Measurements from ENCODE around the gene CNST.
"Not testable (repeated sequence)": the region's sequence is repeated elsewhere in the genome, so short reads cannot be mapped to it uniquely, and the experiment has no call there.

Gene CNST

DNA sequence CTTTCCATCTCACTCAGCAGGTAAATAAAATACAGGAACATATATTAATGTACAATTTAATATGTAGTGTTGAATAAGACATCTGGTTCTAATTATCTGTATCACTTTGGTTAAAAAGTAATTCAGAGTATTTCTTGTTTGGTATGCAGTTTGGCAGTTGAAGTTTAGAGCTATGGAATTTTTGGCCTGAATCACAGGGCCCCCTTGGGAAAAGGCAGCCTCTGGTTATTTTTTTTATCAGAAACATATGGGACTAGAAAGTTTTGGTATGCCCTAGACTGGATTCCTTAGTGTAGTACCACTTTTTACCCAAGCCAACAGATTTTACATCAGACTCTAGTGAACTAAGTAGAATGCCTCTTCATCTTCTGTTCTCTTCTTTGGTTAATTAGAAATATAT lies 26.4 kb downstream of the CNST start:
- peaks cover 7 to 13% of the 10 kb centered on the region in 2 donors for H3K36me3 ChIP-seq (ENCODE audit: control insufficient read depth in 1 of 2, insufficient read depth in 2 of 2, low read length in 2 of 2)
- H3K4me3 ChIP-seq (ENCODE audit: low read depth in 1 of 2, low read length in 2 of 2), result no peak overlapping the region
- H3K27me3 ChIP-seq (ENCODE audit: control insufficient read depth in 1 of 2, insufficient read depth in 2 of 2, low read length in 2 of 2), result no peaks in the 10 kb centered on the region
- no peak overlapping the region for H3K9ac ChIP-seq (ENCODE audit: low read depth in 1 of 2, low read length in 2 of 2)
- H3K9me3 ChIP-seq (ENCODE audit: control insufficient read depth in 1 of 2, low read length in 2 of 2), result no peaks in the 10 kb centered on the region
- H3K27ac ChIP-seq (ENCODE audit: low read depth, low read length), result no peak overlapping the region
- H3K4me1 ChIP-seq (ENCODE audit: control insufficient read depth in 1 of 2, insufficient read depth in 2 of 2, low read length in 2 of 2), result peaks cover 5 to 14% of the 10 kb centered on the region in 2 donors

DNA sequence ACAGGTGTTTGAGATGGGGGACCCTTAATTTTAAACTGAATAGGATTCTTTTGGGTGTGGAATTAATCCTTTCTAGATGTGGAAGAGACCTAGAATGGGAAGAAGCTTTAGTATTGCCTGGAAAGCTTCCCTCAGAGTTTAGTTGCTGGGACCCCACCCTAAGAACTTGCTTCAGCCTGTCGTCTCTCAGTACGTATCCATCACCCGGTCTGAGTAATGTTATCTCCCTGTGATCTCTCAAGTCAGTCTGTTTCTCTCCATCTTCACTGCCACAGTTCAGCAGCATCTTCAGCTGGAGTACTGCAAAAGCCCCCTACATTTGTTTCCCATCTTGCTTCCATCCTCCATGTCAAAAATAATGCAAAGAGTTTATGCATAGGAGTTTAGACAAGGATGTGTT lies 28.9 kb downstream of the CNST start:
- Histone ChIP-seq H3K9me3 (ENCODE audit: control insufficient read depth in 1 of 2, low read length in 2 of 2) (no peaks in the 10 kb centered on the region), H3K27me3 (ENCODE audit: control insufficient read depth in 1 of 2, insufficient read depth in 2 of 2, low read length in 2 of 2) (no peaks in the 10 kb centered on the region), H3K9ac (ENCODE audit: low read depth in 1 of 2, low read length in 2 of 2) (no peak overlapping the region), H3K4me3 (ENCODE audit: low read depth in 1 of 2, low read length in 2 of 2) (no peak overlapping the region), H3K4me1 (ENCODE audit: control insufficient read depth in 1 of 2, insufficient read depth in 2 of 2, low read length in 2 of 2) (peaks cover 5 to 14% of the 10 kb centered on the region in 2 donors), H3K36me3 (ENCODE audit: control insufficient read depth in 1 of 2, insufficient read depth in 2 of 2, low read length in 2 of 2) (peaks cover 7 to 13% of the 10 kb centered on the region in 2 donors), H3K27ac (ENCODE audit: low read depth, low read length) (no peak overlapping the region)

GRCh38 chr1:246597340-246597739 lies 31.1 kb downstream of the CNST start:
- H3K27ac ChIP-seq (ENCODE audit: low read depth, low read length), result no peak overlapping the region
- H3K36me3 ChIP-seq (ENCODE audit: control insufficient read depth in 1 of 2, insufficient read depth in 2 of 2, low read length in 2 of 2), result peaks cover 0 to 5% of the 10 kb centered on the region in 2 donors
- no peak overlapping the region for H3K9ac ChIP-seq (ENCODE audit: low read depth in 1 of 2, low read length in 2 of 2)
- peaks cover 0 to 6% of the 10 kb centered on the region in 2 donors for H3K4me1 ChIP-seq (ENCODE audit: control insufficient read depth in 1 of 2, insufficient read depth in 2 of 2, low read length in 2 of 2)
- H3K27me3 ChIP-seq (ENCODE audit: control insufficient read depth in 1 of 2, insufficient read depth in 2 of 2, low read length in 2 of 2), result no peaks in the 10 kb centered on the region
- no peak overlapping the region for H3K4me3 ChIP-seq (ENCODE audit: low read depth in 1 of 2, low read length in 2 of 2)
- no peaks in the 10 kb centered on the region for H3K9me3 ChIP-seq (ENCODE audit: control insufficient read depth in 1 of 2, low read length in 2 of 2)

DNA sequence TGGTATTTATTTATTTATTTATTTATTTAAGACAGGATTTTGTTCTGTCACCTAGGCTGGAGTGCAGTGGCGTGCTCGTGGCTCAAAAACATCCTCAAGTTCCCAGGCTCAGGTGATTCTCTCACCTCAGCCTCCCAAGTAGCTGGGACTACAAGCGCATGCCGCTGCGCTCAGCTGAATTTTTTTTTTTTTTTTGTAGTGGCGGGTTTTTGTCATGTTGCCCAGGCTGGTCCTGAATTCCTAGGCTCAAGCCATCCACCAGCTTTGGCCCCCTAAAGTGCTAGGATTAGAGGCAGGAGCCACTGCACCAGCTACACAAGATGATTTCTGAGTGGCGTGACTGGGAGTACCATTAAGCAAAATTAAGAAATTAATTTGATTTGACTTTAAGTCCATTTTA lies 31.7 kb downstream of the CNST start:
- H3K4me3 ChIP-seq (ENCODE audit: low read depth in 1 of 2, low read length in 2 of 2), result no peak overlapping the region
- no peaks in the 10 kb centered on the region for H3K9me3 ChIP-seq (ENCODE audit: control insufficient read depth in 1 of 2, low read length in 2 of 2)
- no peak overlapping the region for H3K9ac ChIP-seq (ENCODE audit: low read depth in 1 of 2, low read length in 2 of 2)
- H3K36me3 ChIP-seq (ENCODE audit: control insufficient read depth in 1 of 2, insufficient read depth in 2 of 2, low read length in 2 of 2), result peaks cover 0 to 5% of the 10 kb centered on the region in 2 donors
- peaks cover 0 to 6% of the 10 kb centered on the region in 2 donors for H3K4me1 ChIP-seq (ENCODE audit: control insufficient read depth in 1 of 2, insufficient read depth in 2 of 2, low read length in 2 of 2)
- H3K27ac ChIP-seq (ENCODE audit: low read depth, low read length), result no peak overlapping the region
- H3K27me3 ChIP-seq (ENCODE audit: control insufficient read depth in 1 of 2, insufficient read depth in 2 of 2, low read length in 2 of 2), result no peaks in the 10 kb centered on the region

DNA sequence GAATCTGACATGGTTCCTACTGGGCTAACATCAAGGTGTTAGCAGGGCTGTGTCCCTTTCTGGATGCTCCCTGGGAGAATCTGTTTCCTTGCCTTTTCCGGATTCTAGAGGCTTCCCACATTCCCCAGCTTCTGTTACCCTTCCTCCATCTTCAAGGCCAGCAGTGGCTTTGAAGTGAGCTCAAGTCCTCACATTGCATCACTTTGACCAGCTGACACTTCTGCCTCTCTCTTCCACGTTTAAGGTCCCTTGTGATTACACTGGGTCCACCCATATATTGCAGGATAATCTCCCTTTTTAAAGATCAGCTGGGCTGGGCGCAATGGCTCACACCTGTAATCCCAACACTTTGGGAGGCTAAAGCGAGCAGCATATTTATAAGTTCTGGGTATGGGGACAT lies 33.1 kb downstream of the CNST start:
- no peaks in the 10 kb centered on the region for H3K27me3 ChIP-seq (ENCODE audit: control insufficient read depth in 1 of 2, insufficient read depth in 2 of 2, low read length in 2 of 2)
- H3K4me3 ChIP-seq (ENCODE audit: low read depth in 1 of 2, low read length in 2 of 2), result no peak overlapping the region
- no peak overlapping the region for H3K9ac ChIP-seq (ENCODE audit: low read depth in 1 of 2, low read length in 2 of 2)
- peaks cover 0 to 5% of the 10 kb centered on the region in 2 donors for H3K36me3 ChIP-seq (ENCODE audit: control insufficient read depth in 1 of 2, insufficient read depth in 2 of 2, low read length in 2 of 2)
- H3K27ac ChIP-seq (ENCODE audit: low read depth, low read length), result no peak overlapping the region
- no peaks in the 10 kb centered on the region for H3K9me3 ChIP-seq (ENCODE audit: control insufficient read depth in 1 of 2, low read length in 2 of 2)
- H3K4me1 ChIP-seq (ENCODE audit: control insufficient read depth in 1 of 2, insufficient read depth in 2 of 2, low read length in 2 of 2), result peaks cover 0 to 6% of the 10 kb centered on the region in 2 donors

GRCh38 chr1:246600579-246600978 lies 34.3 kb downstream of the CNST start:
- Histone ChIP-seq H3K4me1 (ENCODE audit: control insufficient read depth in 1 of 2, insufficient read depth in 2 of 2, low read length in 2 of 2) (peaks cover 0 to 6% of the 10 kb centered on the region in 2 donors), H3K27ac (ENCODE audit: low read depth, low read length) (no peak overlapping the region), H3K36me3 (ENCODE audit: control insufficient read depth in 1 of 2, insufficient read depth in 2 of 2, low read length in 2 of 2) (no peaks in the 10 kb centered on the region)

DNA sequence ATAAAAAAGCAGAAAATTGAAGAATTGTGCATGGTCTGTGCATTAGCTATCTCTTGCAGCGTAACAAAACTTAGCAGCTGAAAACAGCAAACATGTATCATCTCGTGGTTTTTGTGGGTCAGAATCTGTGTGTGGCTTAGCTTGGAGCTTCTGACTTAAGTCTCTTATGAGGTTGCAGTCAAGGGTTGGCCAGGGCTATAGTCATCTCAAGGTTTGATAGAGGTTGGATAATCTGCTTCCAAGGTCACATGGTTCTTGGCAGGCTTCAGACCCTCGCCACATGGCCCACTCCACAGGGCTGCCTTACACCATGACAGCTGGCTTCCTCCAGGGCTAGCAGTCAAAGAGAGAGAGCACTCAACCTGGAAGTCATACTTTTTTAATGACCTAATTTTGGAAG lies 35.9 kb downstream of the CNST start:
- H3K36me3 ChIP-seq (ENCODE audit: control insufficient read depth in 1 of 2, insufficient read depth in 2 of 2, low read length in 2 of 2), result no peaks in the 10 kb centered on the region
- no peaks in the 10 kb centered on the region for H3K27me3 ChIP-seq (ENCODE audit: control insufficient read depth in 1 of 2, insufficient read depth in 2 of 2, low read length in 2 of 2)
- H3K9me3 ChIP-seq (ENCODE audit: control insufficient read depth in 1 of 2, low read length in 2 of 2), result no peaks in the 10 kb centered on the region
- H3K4me3 ChIP-seq (ENCODE audit: low read depth in 1 of 2, low read length in 2 of 2), result no peak overlapping the region
- H3K4me1 ChIP-seq (ENCODE audit: control insufficient read depth in 1 of 2, insufficient read depth in 2 of 2, low read length in 2 of 2), result peaks cover 0 to 3% of the 10 kb centered on the region in 2 donors
- H3K27ac ChIP-seq (ENCODE audit: low read depth, low read length), result no peak overlapping the region
- no peak overlapping the region for H3K9ac ChIP-seq (ENCODE audit: low read depth in 1 of 2, low read length in 2 of 2)

More at GRCh38 chr1:246600579-246600978, 34.3 kb downstream of the CNST start:
- Histone ChIP-seq H3K4me3 (ENCODE audit: low read depth in 1 of 2, low read length in 2 of 2) (no peak overlapping the region), H3K9ac (ENCODE audit: low read depth in 1 of 2, low read length in 2 of 2) (no peak overlapping the region), H3K9me3 (ENCODE audit: control insufficient read depth in 1 of 2, low read length in 2 of 2) (no peaks in the 10 kb centered on the region), H3K27me3 (ENCODE audit: control insufficient read depth in 1 of 2, insufficient read depth in 2 of 2, low read length in 2 of 2) (no peaks in the 10 kb centered on the region)

DNA sequence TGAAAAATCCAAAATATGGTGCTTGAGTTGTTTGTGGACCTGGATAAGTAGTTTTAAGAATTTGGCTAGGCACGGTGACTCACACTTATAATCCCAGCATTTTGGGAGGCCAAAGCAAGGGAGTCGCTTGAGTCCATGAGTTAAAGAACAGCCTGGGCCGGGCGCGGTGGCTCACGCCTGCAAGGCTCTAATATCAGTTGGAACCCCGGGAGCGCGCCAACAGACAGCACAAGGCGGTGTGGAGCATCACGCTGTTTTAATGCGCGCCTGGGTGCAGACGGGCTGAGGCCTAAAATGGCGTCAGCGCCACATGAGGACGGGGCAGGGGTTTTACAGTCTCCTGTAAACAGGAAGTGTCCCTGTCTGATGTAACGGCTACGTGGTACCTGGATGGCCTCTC lies 39.0 kb downstream of the CNST start:
- not testable (repeated sequence) for H3K4me3 ChIP-seq (ENCODE audit: low read depth in 1 of 2, low read length in 2 of 2); H3K4me1 ChIP-seq (ENCODE audit: control insufficient read depth in 1 of 2, insufficient read depth in 2 of 2, low read length in 2 of 2); H3K9me3 ChIP-seq (ENCODE audit: control insufficient read depth in 1 of 2, low read length in 2 of 2); H3K36me3 ChIP-seq (ENCODE audit: control insufficient read depth in 1 of 2, insufficient read depth in 2 of 2, low read length in 2 of 2); H3K9ac ChIP-seq (ENCODE audit: low read depth in 1 of 2, low read length in 2 of 2); H3K27me3 ChIP-seq (ENCODE audit: control insufficient read depth in 1 of 2, insufficient read depth in 2 of 2, low read length in 2 of 2); H3K27ac ChIP-seq (ENCODE audit: low read depth, low read length)

DNA sequence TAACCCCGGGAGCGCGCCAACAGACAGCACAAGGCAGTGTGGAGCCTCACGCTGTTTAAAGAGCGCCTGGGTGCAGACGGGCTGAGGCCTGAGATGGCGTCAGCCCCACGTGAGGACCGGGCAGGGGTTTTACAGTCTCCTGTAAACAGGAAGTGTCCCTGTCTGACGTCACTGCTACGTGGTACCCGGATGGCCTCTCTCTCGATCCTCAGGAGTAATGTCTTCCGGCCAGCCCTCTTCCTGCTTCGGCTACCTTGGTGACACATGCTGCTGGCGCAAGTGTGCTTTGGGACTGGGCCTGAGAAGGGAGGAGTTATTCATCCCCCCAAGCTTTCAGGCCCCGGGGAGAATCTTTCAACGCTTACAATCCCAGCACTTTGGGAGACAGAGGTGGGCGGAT lies 41.2 kb downstream of the CNST start:
- Histone ChIP-seq H3K4me3 (ENCODE audit: low read depth in 1 of 2, low read length in 2 of 2) (no peak overlapping the region), H3K9ac (ENCODE audit: low read depth in 1 of 2, low read length in 2 of 2) (no peak overlapping the region), H3K9me3 (ENCODE audit: control insufficient read depth in 1 of 2, low read length in 2 of 2) (no peaks in the 10 kb centered on the region), H3K27me3 (ENCODE audit: control insufficient read depth in 1 of 2, insufficient read depth in 2 of 2, low read length in 2 of 2) (no peaks in the 10 kb centered on the region), H3K4me1 (ENCODE audit: control insufficient read depth in 1 of 2, insufficient read depth in 2 of 2, low read length in 2 of 2) (peaks cover 8 to 9% of the 10 kb centered on the region in 2 donors), H3K27ac (ENCODE audit: low read depth, low read length) (no peak overlapping the region), H3K36me3 (ENCODE audit: control insufficient read depth in 1 of 2, insufficient read depth in 2 of 2, low read length in 2 of 2) (no peaks in the 10 kb centered on the region)

DNA sequence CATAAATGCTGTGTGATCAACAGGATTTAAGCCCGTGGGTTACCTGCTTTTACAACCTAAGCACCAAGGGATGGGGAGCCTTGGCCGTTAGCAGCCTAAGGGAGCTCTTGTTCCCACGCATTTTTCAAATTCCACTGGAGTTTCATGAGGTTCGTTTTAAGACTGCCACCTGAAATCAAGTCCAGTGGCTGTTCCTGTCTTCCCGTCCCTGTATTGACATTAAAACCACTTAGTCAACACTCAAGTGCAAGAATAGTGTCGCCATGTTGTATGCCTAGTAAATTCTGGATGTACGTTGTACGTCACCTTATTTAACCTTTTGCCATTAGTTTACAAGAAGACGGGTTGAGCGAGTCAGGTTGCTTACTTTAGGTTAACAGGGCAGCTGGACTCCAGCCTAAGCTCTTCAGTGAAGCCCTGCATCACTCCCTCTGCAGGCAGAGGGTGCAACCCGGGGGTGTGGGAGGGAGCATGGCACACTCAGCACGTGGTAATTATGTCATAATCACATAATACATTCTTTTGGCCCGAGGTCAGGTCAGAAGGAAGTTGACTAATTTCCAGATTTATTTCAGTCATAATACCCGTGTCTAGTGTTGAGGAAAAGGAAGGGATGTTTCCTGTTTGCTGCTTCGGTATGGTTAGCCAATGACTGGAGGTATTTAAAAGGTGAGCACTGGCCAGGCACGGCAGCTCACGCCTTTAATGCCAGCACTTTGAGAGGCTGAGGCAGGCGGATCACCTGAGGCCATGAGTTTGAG lies 42.5 kb downstream of the CNST start:
- Histone ChIP-seq H3K27me3 (ENCODE audit: control insufficient read depth in 1 of 2, insufficient read depth in 2 of 2, low read length in 2 of 2) (no peaks in the 10 kb centered on the region), H3K4me1 (ENCODE audit: control insufficient read depth in 1 of 2, insufficient read depth in 2 of 2, low read length in 2 of 2) (peaks cover 8 to 9% of the 10 kb centered on the region in 2 donors), H3K9me3 (ENCODE audit: control insufficient read depth in 1 of 2, low read length in 2 of 2) (no peaks in the 10 kb centered on the region), H3K4me3 (ENCODE audit: low read depth in 1 of 2, low read length in 2 of 2) (no peak overlapping the region), H3K27ac (ENCODE audit: low read depth, low read length) (peak overlapping the region; percentile 40), H3K36me3 (ENCODE audit: control insufficient read depth in 1 of 2, insufficient read depth in 2 of 2, low read length in 2 of 2) (no peaks in the 10 kb centered on the region), H3K9ac (ENCODE audit: low read depth in 1 of 2, low read length in 2 of 2) (no peak overlapping the region)

Data from duodenal mucosa (tissue), 2 donors.